ENCODE results near the gene SETBP1. TPM values are rescaled to one million over a fixed set of nuclear protein-coding genes. Genes with fewer than 3 reads are reported as not detected.

SETBP1 gene
- total and polyA plus RNA-seq, 2 of the 8 experiments (the other 6 are each of a cell fraction or from before 2014, with no cell fraction given), result 2.0 to 6.5 TPM

GRCh38 chr18:45019469-45019868, 338.8 kb downstream of the SETBP1 start:
- no peak overlapping the region for H3K4me2 ChIP-seq (ENCODE audit: insufficient read depth in 1 of 2, low read depth in 2 of 2, low read length in 2 of 2)
- no peak overlapping the region for H2AK5ac ChIP-seq (ENCODE audit: low read depth, low read length)
- H3K18ac ChIP-seq (ENCODE audit: extremely low read depth, low read length), result no peak overlapping the region
- no peak overlapping the region for H2BK15ac ChIP-seq (ENCODE audit: low read length)
- WGBS, 2 experiments (ENCODE audit: extremely low coverage in 1 of 2, insufficient coverage in 1 of 2, insufficient read length in 1 of 2, insufficient replicate concordance in 2 of 2, low coverage in 1 of 2, low lambda C conversion rate in 2 of 2, missing lambda C conversion rate in 1 of 2), result 94% methylated on average over 1 of the region's 1 CpG; no CpG with 5 or more reads in 1 of the 2 experiments
- H3K23ac ChIP-seq (ENCODE audit: insufficient read length), result no peak overlapping the region
- H3K27me3 ChIP-seq (replicated peaks in 1 of 4; ENCODE audit: control insufficient read depth in 3 of 4, extremely low read depth in 1 of 4, insufficient read depth in 3 of 4, low read length in 3 of 4), result no peaks in the 10 kb centered on the region
- no peak overlapping the region for H3K14ac ChIP-seq (ENCODE audit: insufficient read length)
- no peaks in the 10 kb centered on the region for H4K20me1 ChIP-seq (replicated peaks in 1 of 2; ENCODE audit: control insufficient read depth in 1 of 2, insufficient read depth in 2 of 2, low read length in 2 of 2)
- no peak overlapping the region for H3K4me3 ChIP-seq (ENCODE audit: extremely low read depth in 1 of 4, insufficient read depth in 2 of 4, low read depth in 3 of 4, low read length in 4 of 4)
- peaks cover 3 to 10% (median 5%) of the 10 kb centered on the region in 4 experiments; a peak in 5 of 7 replicates for H3K4me1 ChIP-seq (replicated peaks in 1 of 4; ENCODE audit: control insufficient read depth in 3 of 4, insufficient read depth in 4 of 4, low read length in 3 of 4)
- no peak overlapping the region for H2BK20ac ChIP-seq (ENCODE audit: low read length)
- no peak overlapping the region for H4K8ac ChIP-seq (ENCODE audit: extremely low read depth, insufficient read depth, low read length)
- no peaks in the 10 kb centered on the region for H3K36me3 ChIP-seq (ENCODE audit: control insufficient read depth in 2 of 4, insufficient read depth in 4 of 4, low read length in 3 of 4)
- H3K4ac ChIP-seq (replicated peaks; ENCODE audit: insufficient read length, low read depth, low read length), result no peak overlapping the region
- H3K9me3 ChIP-seq (ENCODE audit: insufficient read depth in 2 of 2, low read depth in 1 of 2, low read length in 1 of 2), result no peaks in the 10 kb centered on the region
- no peak for FAIRE-seq
- H2BK120ac ChIP-seq (replicated peaks; ENCODE audit: low read depth, low read length), result no peak overlapping the region
- no peak overlapping the region for H2AFZ ChIP-seq (ENCODE audit: low read length)
- H4K91ac ChIP-seq (replicated peaks; ENCODE audit: insufficient read length, low read length), result no peak overlapping the region
- ChIA-PET CTCF (ENCODE audit: partially characterized antibody) (interaction anchor here (0.6 to 0.7 kb wide), 2 partner anchors 309 to 961 kb away, joined by 3 read pairs; no protein-coding TSS in a partner anchor), POLR2A (ENCODE audit: partially characterized antibody) (no interaction called here)
- H3K79me2 ChIP-seq (ENCODE audit: control insufficient read depth in 1 of 2, insufficient read depth in 2 of 2, low read length in 2 of 2), result no peaks in the 10 kb centered on the region
- H3K9ac ChIP-seq (replicated peaks in 1 of 4; ENCODE audit: extremely low read depth in 1 of 4, low read depth in 3 of 4, low read length in 3 of 4), result no peak overlapping the region
- H3K27ac ChIP-seq (ENCODE audit: low read depth, low read length), result no peak overlapping the region
- no peak overlapping the region for H2BK5ac ChIP-seq (ENCODE audit: low read depth, low read length)
- no peak overlapping the region for H2BK12ac ChIP-seq (ENCODE audit: low read depth, low read length)
- no peaks in the 10 kb centered on the region for H3K79me1 ChIP-seq (ENCODE audit: low read depth, low read length)
- no peaks in the 10 kb centered on the region for H3K23me2 ChIP-seq (ENCODE audit: low read depth, low read length)
- H4K5ac ChIP-seq (ENCODE audit: insufficient read length, low read depth, low read length), result no peak overlapping the region
- H3K56ac ChIP-seq (replicated peaks; ENCODE audit: insufficient read length, low read depth, low read length), result no peak overlapping the region
- no peak for DNase-seq (ENCODE audit: low read depth in 1 of 2, low spot score in 2 of 2)
- TF ChIP-seq GTF2F1 (IDR thresholded peaks at IDR 0.05; ENCODE audit: borderline replicate concordance, low read depth, low read length) (no peak), TCF12 (IDR thresholded peaks at IDR 0.05; ENCODE audit: low read depth, low read length) (no peak), BCL11A (IDR thresholded peaks at IDR 0.05; ENCODE audit: low read depth in 2 of 2, low read length in 2 of 2) (no peak), POU5F1 (IDR thresholded peaks at IDR 0.05; ENCODE audit: low read depth, low read length) (no peak), KDM1A (IDR thresholded peaks at IDR 0.05; ENCODE audit: borderline replicate concordance, low read length) (no peak), EZH2 (IDR thresholded peaks at IDR 0.05; ENCODE audit: low read depth, low read length, severe bottlenecking) (no peak), SIRT6 (IDR thresholded peaks at IDR 0.05; ENCODE audit: low read length) (no peak), CTBP2 (IDR thresholded peaks at IDR 0.05; ENCODE audit: borderline replicate concordance, insufficient read depth, insufficient read length, low read length) (no peak), SRF (IDR thresholded peaks at IDR 0.05; ENCODE audit: low read depth, low read length) (no peak), HDAC6 (IDR thresholded peaks at IDR 0.05; ENCODE audit: low read depth, low read length) (no peak), PHF8 (conservative IDR thresholded peaks at IDR 0.05; ENCODE audit: low read depth, low read length) (no peak), FOSL1 (IDR thresholded peaks at IDR 0.05; ENCODE audit: insufficient read depth, low read depth, low read length) (no peak), CBX8 (IDR thresholded peaks at IDR 0.05; ENCODE audit: borderline replicate concordance, low read depth, low read length) (no peak), GABPA (IDR thresholded peaks at IDR 0.05; ENCODE audit: borderline replicate concordance, insufficient read depth, low read length) (no peak), BRCA1 (IDR thresholded peaks at IDR 0.05; ENCODE audit: low read depth, low read length) (no peak)

Measured in H1 (cell line).